ENCODE measurements around the gene PEF1. TPM values are rescaled to one million over a fixed set of nuclear protein-coding genes. Genes with fewer than 3 reads are reported as not detected.

PEF1 gene
- total RNA-seq, 1 experiment from 2014 or later, result 88.4 TPM

DNA sequence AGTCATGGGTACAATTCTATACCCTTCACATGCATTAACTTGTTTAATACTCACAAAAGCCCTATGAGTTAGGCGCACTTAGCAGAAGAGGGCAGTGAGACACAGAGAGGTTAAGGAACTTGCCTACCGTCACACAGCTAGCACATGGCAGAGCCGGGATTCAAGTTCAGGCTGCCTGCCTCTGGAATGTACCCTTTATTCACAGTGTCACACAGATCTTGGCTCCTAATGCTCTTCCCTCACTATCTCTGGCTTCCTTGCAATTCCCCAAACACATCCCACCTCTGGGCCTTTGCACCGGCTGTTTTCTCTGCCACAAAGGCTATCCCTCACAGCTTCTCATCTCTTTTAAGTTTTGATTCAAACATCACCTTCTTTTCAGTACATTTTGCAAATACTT is 34.0 kb upstream of the PEF1 start:
- DNase-seq, result no peak
- H3K4me1 ChIP-seq (ENCODE audit: insufficient read depth, low read length), result no peaks in the 10 kb centered on the region
- H3K9me2 ChIP-seq (replicated peaks; ENCODE audit: low read length), result no peaks in the 10 kb centered on the region
- no peaks in the 10 kb centered on the region for H3F3A ChIP-seq (ENCODE audit: low read length, unreplicated experiment)
- no peaks in the 10 kb centered on the region for H3K27me3 ChIP-seq (ENCODE audit: low read length)
- ChIA-PET CTCF (no interaction called here), POLR2A (ENCODE audit: unreplicated experiment) (no interaction called here)
- H3K9ac ChIP-seq (ENCODE audit: low read length), result no peak overlapping the region
- ATAC-seq, result no peak
- no peaks in the 10 kb centered on the region for H3K9me3 ChIP-seq (ENCODE audit: low read length)
- H3K4me3 ChIP-seq (ENCODE audit: low read length), result no peak overlapping the region
- no TSS peak for BruUV-seq (replicated peaks)
- H3K79me2 ChIP-seq (ENCODE audit: low read length), result no peaks in the 10 kb centered on the region
- H3K4me2 ChIP-seq (ENCODE audit: low read length), result no peak overlapping the region
- no peak overlapping the region for H3K27ac ChIP-seq (ENCODE audit: low read length)
- H3K36me3 ChIP-seq (ENCODE audit: low read depth, low read length), result no peaks in the 10 kb centered on the region
- no peaks in the 10 kb centered on the region for H4K20me1 ChIP-seq (ENCODE audit: low read length)
- TF ChIP-seq EZH2phosphoT487 (IDR thresholded peaks at IDR 0.05; ENCODE audit: borderline replicate concordance, low read length) (no peak), EZH2 (IDR thresholded peaks at IDR 0.05; ENCODE audit: low read length, unreplicated experiment) (no peak)
- TF ChIP-seq, protein P1, sequence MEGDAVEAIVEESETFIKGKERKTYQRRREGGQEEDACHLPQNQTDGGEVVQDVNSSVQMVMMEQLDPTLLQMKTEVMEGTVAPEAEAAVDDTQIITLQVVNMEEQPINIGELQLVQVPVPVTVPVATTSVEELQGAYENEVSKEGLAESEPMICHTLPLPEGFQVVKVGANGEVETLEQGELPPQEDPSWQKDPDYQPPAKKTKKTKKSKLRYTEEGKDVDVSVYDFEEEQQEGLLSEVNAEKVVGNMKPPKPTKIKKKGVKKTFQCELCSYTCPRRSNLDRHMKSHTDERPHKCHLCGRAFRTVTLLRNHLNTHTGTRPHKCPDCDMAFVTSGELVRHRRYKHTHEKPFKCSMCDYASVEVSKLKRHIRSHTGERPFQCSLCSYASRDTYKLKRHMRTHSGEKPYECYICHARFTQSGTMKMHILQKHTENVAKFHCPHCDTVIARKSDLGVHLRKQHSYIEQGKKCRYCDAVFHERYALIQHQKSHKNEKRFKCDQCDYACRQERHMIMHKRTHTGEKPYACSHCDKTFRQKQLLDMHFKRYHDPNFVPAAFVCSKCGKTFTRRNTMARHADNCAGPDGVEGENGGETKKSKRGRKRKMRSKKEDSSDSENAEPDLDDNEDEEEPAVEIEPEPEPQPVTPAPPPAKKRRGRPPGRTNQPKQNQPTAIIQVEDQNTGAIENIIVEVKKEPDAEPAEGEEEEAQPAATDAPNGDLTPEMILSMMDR (conservative IDR thresholded peaks at IDR 0.05; ENCODE audit: low read depth, low read length), result no peak
- no peak overlapping the region for H2AFZ ChIP-seq (ENCODE audit: low read length)
- intact Hi-C loops (cut with micrococcal nuclease), result no loop called here

DNA sequence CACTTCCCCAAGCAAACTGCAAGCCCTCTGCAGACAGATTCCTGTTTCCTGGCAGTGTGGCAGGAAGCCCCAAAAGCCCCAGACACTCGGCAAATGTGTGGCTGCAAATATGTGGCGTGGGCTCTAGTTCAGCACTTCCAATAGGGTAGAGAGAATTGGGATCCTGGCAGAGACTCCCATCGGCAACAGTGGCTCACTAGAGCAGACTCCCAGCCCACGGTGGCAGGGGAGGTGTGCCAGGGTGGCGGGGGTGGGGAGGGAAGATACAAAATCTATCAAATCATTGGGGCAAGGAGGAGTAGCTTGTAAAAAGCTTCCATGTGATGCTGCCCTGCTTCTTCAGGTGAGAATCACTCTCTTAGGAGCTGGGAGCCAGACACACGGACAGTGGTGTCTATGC is 33.3 kb upstream of the PEF1 start:
- no peaks in the 10 kb centered on the region for H3K4me1 ChIP-seq (ENCODE audit: insufficient read depth, low read length)
- no peaks in the 10 kb centered on the region for H3K79me2 ChIP-seq (ENCODE audit: low read length)
- CTCF ChIA-PET, result no interaction called here
- H3K9me3 ChIP-seq (ENCODE audit: low read length), result no peaks in the 10 kb centered on the region
- H3K27me3 ChIP-seq (ENCODE audit: low read length), result no peaks in the 10 kb centered on the region
- H3K36me3 ChIP-seq (ENCODE audit: low read depth, low read length), result no peaks in the 10 kb centered on the region
- no peak overlapping the region for H2AFZ ChIP-seq (ENCODE audit: low read length)
- intact Hi-C loops (cut with micrococcal nuclease), result no loop called here
- no peaks in the 10 kb centered on the region for H3K9me2 ChIP-seq (replicated peaks; ENCODE audit: low read length)
- H3K4me3 ChIP-seq (ENCODE audit: low read length), result no peak overlapping the region
- no peak overlapping the region for H3K4me2 ChIP-seq (ENCODE audit: low read length)
- DNase-seq (no peak), ATAC-seq (no peak)
- POLR2A ChIA-PET (ENCODE audit: unreplicated experiment), result no interaction called here
- TF ChIP-seq, protein P1 (conservative IDR thresholded peaks at IDR 0.05; ENCODE audit: low read depth, low read length), result no peak
- TF ChIP-seq EZH2phosphoT487 (IDR thresholded peaks at IDR 0.05; ENCODE audit: borderline replicate concordance, low read length), result no peak
- TF ChIP-seq EZH2 (IDR thresholded peaks at IDR 0.05; ENCODE audit: low read length, unreplicated experiment), result no peak
- no peak overlapping the region for H3K27ac ChIP-seq (ENCODE audit: low read length)
- no peak overlapping the region for H3K9ac ChIP-seq (ENCODE audit: low read length)
- H4K20me1 ChIP-seq (ENCODE audit: low read length), result no peaks in the 10 kb centered on the region
- BruUV-seq (replicated peaks), result no TSS peak
- no peaks in the 10 kb centered on the region for H3F3A ChIP-seq (ENCODE audit: low read length, unreplicated experiment)

DNA sequence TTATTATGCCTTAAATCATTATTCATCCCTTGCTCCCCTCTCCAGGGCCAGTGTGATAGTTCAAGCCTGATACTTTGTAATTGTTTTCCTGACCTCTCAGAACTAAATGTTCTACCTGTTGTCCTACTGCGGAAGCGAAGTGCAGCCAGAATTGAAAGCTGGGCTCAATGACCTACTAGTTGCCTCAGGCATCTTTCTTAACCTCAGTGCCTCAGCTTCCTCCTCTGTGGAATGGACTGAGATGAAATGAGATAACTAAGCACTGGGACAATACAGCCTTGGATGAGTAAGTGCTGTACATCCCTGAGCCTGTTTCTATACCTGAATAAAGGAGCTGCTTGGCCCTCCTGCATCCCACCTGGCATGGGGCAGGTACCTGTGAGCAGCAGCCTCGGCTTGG is 32.7 kb upstream of the PEF1 start:
- Histone ChIP-seq H3K9me2 (replicated peaks; ENCODE audit: low read length) (no peaks in the 10 kb centered on the region), H3K4me2 (ENCODE audit: low read length) (no peak overlapping the region), H3K9ac (ENCODE audit: low read length) (no peak overlapping the region), H3K27me3 (ENCODE audit: low read length) (no peaks in the 10 kb centered on the region), H3F3A (ENCODE audit: low read length, unreplicated experiment) (no peaks in the 10 kb centered on the region), H3K4me3 (ENCODE audit: low read length) (no peak overlapping the region), H3K79me2 (ENCODE audit: low read length) (no peaks in the 10 kb centered on the region), H3K36me3 (ENCODE audit: low read depth, low read length) (no peaks in the 10 kb centered on the region), H2AFZ (ENCODE audit: low read length) (no peak overlapping the region), H3K27ac (ENCODE audit: low read length) (no peak overlapping the region), H3K4me1 (ENCODE audit: insufficient read depth, low read length) (no peaks in the 10 kb centered on the region), H4K20me1 (ENCODE audit: low read length) (no peaks in the 10 kb centered on the region), H3K9me3 (ENCODE audit: low read length) (no peaks in the 10 kb centered on the region)
- ChIA-PET CTCF (no interaction called here), POLR2A (ENCODE audit: unreplicated experiment) (no interaction called here)
- intact Hi-C loops (cut with micrococcal nuclease), result no loop called here
- DNase-seq (no peak), ATAC-seq (no peak)
- no TSS peak for BruUV-seq (replicated peaks)
- TF ChIP-seq EZH2phosphoT487 (IDR thresholded peaks at IDR 0.05; ENCODE audit: borderline replicate concordance, low read length), result no peak
